Measurements from ENCODE around the gene RIC3.

Gene RIC3

GRCh38 chr11:8086001-8086479 lies 82.8 kb downstream of the RIC3 start:
- DNase-seq, result no peak

- DNase-seq, result no peak
Observed at GRCh38 chr11:8085011-8085645, 83.7 kb downstream of the RIC3 start.

DNA sequence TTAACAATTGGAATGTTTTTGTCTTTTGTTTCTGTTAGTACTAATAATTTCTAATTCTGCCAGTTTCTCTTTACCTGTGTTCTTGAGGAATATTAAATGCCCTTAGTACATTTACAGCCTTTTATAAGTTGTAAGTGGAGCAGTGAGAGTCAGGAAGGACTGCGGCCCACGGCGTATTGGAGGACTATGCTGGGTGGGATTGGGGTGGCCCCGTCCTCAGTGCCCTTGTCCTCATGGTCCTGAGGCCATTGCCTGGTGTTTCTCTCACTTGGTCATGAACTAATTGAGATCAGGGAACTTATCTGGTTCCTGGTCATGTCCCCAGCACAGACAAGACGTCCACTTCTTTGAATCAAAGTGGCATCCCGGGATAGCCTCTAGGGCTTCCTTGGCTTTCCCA lies 84.5 kb downstream of the RIC3 start:
- DNase-seq, result no peak

DNA sequence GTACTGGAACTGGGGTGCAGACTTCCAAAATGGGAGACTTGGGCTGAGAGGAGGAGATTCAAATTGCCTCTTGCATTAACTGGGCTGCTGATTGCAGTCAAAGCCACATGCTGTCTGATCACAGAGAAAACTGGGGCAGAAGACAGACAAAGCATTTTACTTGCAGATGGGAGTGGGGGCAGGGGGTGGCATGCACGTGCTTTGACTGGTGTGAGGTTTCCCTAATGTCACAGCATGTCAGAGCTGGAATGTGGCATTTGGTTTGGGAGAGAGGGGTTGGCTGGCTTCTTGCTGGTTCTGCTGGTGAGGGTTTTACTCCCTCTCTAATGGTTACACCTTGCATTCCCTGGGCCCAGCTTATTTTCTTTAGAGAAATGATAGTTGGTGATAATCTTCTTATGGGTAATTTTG lies 84.9 kb downstream of the RIC3 start:
- DNase-seq, result no peak

GRCh38 chr11:8083088-8083395 lies 85.8 kb downstream of the RIC3 start:
- no peak for DNase-seq

DNA sequence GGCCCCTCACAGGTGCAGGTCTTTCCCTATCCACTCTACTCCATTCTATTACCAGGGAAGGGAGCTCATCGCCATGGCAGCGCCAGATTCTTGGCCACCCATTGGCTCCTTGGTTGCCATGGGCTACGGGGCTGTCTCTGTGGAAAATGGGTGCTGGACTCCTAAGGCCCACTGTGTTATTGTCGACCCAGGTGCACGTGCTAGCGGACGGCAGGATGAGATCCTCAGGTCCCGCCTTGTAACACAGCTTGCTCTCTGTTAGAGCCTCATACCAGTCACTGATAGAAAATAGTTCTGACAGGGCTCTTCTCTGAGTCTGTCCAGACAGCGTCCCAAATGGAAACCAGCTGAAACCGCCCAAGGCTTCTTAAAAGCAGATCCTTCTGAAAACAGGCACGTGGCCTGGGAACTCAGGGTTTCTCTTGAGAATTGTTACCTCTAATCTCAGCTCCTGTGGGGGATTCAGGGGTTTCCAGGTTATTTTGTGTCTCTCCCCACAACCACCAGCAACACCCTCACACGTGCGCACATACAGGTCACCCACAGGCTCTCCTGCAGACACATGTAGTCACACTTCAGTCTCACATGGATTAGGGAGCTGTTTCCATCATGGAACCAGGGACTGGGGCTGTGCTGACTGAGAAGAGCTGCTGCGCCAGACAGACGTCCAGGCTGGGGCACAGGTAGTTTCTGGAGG lies 86.3 kb downstream of the RIC3 start:
- no peak for DNase-seq

DNA sequence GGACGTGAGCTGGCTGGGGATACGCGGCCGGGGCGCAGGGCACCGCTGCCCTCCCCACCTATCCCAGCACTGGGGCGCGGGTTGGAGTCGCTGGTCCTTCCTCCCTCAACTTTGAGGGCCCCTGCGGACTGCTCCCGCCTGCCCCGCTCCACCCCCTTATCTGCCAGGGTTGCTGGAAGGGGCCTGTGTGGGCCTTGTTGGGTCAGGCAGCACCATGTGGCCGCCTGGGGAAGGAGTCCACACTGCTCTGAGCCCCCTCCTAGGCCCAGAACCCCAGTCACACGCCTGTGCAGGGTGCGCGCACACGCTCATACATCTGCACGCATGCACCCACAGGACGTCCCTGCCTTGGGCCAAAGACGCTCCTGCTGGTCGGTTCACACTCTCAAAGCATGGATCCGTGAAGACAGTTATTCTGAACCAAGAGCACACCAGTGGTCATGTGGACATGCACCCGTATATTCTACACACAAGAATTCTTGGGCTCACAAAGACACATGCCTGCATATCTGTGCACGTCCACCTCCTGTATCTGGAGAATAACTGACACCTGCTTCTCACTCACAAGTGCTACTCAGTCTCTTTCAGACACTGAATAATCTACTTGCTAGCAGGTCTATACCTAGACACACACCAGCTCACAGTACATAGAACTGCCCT lies 87.1 kb downstream of the RIC3 start:
- DNase-seq, result no peak

- no peak for DNase-seq
Observed at GRCh38 chr11:8080674-8081590, 87.9 kb downstream of the RIC3 start, which contains the start of gene TUB. Gene TUB, plus strand, starts transcription at chr11:8081211. Its CDS starts 300 bp downstream, at chr11:8081511.

DNA sequence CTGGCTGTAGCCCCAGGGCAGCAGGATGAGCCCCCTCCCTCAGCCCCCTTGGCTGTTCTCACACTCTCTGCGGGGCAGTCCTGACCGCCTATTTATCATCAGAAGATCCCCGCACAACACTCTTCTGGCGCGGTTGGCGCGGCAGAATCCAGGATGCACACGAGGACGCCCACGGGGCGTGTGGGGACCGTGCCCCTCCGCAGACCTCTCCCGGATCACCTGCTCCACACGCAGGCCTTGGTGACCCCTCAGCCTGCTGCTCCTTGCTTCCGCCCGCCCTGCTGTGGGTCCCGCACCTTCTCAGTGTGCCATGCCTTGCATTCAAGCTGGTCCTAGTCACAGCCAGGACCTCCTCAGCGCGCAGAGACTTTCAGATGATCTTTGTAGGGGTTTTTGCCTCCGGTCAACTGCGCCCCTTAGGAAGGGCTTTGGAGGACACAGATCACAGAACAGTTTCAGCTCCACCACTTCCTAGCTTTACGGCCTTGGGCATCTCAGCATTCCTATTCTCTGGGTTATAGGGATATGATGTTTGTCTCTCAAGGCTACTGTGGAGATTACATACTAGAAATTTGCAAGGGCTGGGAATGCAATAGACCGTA lies 88.7 kb downstream of the RIC3 start:
- DNase-seq, result no peak

GRCh38 chr11:8079111-8079675 lies 89.6 kb downstream of the RIC3 start:
- no peak for DNase-seq

DNA sequence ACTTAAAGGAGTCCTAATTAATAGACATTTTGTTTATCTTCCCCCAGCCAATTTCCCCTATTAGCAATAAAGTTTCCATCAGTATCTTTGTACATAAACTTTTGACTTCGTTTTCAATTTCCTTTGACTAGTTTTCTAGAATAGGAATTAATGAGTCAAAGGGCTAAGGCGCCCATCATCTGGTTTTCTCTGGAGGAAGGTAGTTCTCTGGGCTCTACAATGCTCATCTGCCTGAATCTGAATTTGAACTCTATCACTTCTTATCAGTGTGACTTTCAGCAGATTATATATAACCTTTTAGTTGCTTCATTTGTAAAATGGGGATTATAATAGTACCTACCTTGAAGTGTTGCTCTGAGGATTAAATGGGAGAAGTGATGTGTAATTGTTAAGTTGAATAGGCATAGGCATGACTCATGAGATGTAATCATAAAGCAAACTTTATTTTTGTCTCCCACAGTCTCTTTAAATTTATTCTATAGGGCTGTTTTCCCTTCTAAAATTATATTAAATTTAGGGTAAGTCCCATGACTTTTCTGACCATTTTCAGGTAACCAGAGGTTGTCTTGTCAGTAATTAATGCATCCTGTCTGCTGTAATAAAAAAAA lies 93.6 kb downstream of the RIC3 start:
- DNase-seq, result no peak

DNA sequence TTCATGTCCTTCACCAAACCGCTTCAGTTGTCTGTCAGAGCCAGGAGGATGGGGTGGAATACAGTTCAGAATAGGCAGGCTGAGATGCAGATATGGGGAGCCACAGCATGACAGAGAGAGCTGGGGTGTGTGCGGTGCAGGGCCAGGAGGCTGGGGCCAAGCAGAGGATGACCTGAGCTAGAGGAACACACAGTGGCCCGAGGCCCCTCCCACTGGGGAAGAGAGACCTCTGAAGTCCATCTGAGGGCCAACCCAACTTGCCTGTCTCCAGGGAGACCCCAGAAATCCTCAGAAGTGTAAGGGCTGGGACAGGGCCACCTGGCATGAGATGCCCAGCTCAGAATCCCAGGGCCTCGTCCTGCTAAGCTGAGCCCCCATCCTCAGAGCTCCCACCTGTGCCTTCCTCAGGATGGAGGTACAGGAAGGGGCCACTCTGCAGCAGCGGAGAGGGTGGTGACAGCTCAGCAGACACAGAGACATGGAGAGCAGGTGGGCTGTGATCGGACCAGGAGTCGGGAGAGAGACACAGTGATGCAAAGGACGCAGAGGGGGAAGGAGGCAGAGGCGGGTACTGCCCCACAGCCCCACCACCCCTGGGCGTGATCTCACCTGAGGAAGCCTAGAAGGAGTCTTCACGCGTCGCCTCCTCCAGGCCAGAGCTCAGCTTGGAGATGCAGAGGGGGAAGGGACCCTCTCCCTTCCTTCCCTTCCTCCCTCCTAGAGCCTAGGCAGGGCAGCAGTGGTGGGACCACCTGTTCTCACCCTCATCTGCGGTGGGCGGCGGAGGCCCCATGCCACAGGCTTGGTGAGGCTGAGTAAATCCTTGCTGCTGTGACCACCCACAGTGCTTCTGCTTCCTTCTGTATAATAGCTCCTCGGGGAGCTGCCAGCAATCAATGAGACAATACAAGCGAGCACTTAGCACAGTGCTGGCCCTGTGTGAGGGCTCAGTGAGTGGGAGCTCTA lies 96.9 kb downstream of the RIC3 start:
- DNase-seq, result no peak

- DNase-seq, result no peak
Observed at GRCh38 chr11:8070417-8071115, 98.3 kb downstream of the RIC3 start.

DNA sequence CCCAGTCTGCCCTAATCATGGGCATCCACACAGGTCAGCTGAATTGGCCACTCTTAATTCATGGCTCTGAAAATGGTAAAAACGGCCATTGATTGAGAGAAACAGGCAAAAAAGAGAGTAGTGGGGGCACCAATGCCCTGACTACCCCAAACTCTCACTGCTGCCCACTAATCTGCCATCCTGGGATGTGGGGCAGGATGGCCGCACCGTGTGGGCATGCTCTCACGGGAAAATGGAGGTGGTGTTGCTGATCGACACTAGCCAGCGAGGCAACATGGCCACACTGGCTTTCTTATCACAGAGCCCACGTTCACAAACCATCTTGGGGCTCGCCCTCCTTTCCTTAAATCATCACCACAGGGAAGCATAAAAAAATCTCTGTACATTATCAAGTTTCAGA lies 99.1 kb downstream of the RIC3 start:
- DNase-seq, result no peak

GRCh38 chr11:8068605-8069221 lies 100.1 kb downstream of the RIC3 start:
- no peak for DNase-seq

GRCh38 chr11:8067929-8068575 lies 100.8 kb downstream of the RIC3 start:
- no peak for DNase-seq

DNA sequence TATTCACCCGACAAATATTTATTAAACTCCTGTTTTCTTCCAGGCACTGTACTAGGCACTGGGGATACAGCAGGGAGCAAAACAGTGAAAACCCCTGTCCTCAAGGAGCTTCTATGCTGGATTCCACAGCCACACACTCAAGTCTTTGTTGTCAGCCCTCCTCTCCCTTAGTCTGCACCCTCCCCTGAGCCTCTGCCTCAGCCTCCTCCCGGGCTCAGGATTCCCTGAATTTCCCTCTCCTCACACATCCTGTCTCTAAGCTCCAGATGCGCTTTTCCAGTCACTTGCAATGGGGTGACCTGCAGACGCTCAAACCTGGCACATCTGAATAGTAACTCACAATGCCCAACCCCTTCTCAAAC lies 101.3 kb downstream of the RIC3 start:
- DNase-seq, result no peak

DNA sequence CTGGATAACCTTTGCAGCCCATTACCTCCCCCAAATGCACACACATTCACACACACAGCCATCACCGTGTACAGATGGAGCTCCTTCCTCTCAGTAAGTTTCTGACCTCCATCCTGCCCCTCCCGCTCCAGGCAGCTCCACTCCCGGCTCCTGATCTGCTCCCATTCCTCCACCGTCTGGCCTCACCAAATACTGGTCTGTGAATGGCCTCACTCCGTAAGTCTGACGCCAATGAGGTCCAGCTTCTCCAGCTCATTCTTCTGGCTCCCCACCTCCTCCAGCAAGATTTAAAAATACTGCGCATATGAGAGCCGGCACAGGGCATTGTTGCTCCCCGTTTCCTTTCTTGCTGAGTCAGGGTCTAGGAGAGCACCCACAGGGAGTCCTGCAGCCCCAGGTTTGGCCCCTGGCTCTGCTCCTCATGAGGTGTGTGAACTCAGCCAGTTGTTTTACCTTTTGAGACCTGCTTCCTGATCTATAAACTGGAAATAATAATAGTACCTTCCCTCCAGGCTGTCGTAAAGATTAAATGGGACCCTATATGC lies 101.8 kb downstream of the RIC3 start:
- DNase-seq, result no peak
